DLD1 (cell line): ENCODE data around the gene MAB21L4.

Experiments used
- in situ Hi-C: cut with HindIII; loops from 2 replicates; pipeline ENCODE4 v1.10.0; 2017; ENCODE audit warnings: low sequenced_read_pairs

MAB21L4 gene

DNA sequence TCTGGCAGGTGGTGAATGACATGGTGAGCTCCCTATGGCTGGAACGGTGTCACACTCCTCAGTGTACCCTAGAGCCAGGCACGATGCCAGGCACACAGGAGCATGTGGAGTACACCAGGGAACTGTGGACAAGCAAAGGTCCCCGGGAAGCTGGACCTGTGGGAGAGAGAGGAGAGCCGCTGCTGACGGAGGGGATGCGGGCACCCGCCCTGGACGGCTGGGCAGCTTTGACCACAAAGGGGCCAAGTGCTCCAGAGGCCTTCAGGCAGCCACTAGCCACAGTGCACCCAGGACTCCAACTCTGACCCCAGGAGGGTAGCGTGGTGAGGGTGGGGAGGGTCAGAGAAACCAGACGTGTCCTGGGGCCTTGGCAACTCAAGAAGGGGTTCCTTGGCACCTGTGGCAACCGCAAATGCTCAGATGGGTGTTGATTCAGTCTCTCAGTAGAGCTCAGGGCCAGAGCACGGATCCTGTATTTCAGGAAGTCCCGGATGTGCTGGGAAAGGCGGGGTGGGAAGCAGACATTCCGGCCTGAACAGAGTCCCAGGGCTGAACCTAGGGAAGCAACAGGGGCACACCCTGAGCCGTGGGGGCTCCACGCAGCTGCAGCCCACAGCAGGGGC, 2.3 kb upstream of the MAB21L4 start:
- in situ Hi-C loops, result no loop called here

DNA sequence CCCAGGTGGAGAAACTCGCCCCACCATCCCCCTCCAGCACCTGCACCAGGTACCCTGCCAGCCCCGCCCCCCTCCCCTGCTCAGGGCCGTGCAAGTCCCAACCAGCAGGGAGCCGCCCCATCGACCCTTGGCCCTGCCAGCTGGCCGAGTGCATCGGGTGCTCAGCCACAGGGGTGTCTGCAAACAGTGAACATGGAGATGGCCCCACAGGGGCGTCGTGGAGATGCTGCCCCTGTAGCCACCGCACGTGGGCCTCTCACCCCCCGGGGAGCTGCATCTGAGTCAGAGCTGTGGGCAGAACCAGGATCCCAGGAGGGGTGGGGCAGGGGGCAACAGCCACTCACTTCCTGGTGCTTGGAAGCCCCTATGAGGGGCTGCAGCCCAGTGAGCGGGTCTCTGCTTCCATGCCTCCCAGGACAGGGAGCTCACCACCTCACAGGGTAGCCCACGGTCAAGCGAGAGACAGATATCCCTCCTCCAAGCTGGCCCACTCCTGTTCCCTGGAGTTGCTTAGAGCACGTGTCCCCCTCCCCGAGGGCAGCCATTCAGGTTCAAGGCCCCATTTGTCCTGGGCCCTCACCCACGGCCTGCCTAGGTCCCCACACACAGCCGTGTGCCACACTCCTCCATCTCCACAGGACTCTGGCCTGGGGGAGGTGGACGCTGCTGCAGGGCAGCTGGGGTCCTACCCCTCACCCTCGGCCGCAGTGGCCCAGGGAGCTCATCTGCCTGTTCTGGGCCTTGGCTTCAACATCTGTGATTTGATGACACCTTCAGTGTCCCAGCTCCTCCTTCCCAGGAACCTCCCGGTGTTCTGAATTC, 1.1 kb upstream of the MAB21L4 start:
- in situ Hi-C loops, result no loop called here

DNA sequence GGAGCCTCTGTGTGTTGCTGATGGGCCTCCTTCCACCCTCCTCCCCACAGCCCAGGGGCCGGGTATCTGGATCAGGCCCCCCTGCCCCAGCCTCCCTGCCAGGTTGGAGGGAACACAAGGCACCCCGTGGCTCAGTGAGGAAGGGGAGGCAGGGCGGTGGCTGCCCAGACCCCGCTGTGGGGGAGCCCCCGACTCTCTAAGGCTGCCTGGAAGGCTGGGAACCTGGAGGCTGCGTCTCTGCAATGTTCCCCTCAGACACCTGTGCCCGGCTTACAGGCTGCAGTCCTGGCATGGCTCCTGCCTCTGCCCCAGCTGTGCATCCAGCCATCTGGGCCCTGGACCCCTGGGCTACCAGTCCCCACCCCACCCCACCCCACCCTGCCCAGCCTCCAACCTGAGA, 438 bp upstream of the MAB21L4 start:
- in situ Hi-C loops, result no loop called here

- in situ Hi-C loops, result no loop called here
These were observed 959 bp downstream of the MAB21L4 start for GRCh38 chr2:240894836-240895558.

DNA sequence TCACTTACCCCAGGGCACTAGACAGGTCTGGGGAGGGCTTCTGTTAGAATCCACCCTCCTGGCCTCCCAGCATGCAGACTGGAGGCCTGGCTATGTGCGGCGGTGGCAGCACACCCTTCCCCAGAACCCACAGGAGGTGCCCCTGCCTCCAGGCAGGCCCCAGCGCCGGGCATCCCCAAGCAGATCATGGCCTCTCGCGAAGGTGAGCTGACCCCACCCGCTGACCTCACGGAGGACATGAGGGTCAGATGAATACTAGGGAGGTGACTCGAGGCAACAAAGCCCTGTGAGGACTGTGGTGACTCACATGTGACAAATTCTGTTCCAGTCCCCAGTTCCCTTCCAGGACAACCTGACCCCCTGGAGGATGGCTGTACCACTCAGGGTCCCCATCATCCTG, 1.9 kb downstream of the MAB21L4 start:
- in situ Hi-C loops, result no loop called here

- in situ Hi-C loops, result no loop called here
These were observed 2.6 kb downstream of the MAB21L4 start for GRCh38 chr2:240893363-240893844.

- in situ Hi-C loops, result no loop called here
These were observed 3.0 kb downstream of the MAB21L4 start for GRCh38 chr2:240892925-240893324.

DNA sequence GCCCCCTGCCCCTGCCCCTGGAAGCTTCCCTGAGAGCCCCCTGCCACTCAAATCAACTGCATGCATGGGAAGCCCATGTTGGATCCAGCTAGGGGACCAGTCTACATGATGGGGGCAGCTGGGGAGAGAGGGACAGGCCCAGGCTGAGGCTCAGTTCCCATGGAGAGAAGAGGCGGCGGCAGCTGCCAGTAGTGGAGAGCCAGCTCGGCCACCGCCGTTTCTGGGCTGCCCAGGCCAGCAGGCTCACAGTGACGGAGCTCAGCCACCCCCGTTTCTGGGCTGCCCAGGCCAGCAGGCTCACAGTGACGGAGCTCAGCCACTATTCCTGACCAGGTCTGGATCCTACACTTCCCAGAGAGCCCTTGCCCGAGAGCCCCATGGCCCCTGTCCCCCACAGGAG, 3.6 kb downstream of the MAB21L4 start:
- in situ Hi-C loops, result no loop called here

DNA sequence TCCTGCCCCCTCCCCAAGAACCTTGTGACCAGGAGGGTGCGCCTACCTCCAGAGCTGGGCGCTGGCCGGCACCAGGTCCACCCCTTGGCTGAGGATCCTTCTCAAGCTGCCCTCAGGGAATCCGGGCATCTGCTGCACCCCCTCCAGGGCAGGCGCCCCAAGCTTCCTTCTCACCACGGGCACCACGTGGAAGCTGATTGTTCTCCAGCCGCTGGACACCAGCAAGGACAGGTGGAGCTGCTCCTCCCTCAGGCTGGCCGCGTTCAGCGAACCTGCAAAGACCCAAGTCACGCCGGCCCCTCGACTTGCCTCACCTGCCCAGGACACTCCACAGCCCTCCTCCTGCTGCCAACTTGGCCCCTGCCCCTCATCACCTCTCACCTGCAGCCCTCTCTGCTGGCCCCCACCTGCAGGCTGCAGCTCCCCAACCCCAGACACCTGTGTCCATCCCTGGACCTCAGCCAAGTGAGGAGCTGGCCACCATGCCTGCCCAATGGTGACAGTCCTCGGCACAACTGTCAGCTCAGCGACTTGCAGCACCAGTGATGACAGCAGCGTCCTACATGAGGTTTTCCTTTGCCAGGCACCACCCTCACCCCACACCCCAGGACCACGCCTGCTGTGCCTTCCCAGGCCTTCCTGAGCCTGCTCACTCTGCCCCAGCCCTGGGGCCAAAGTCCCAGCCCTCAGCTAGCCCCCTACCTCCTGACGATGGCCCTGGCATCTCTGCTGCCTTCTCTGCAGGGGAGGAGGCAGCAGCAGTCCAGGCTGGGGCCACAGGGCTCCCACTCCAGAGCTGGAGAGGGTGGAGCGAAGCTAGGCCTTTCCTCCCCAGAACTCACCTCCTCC, 4.2 kb downstream of the MAB21L4 start:
- in situ Hi-C loops, result no loop called here

GRCh38 chr2:240890691-240891090, 5.3 kb downstream of the MAB21L4 start:
- in situ Hi-C loops, result no loop called here

DNA sequence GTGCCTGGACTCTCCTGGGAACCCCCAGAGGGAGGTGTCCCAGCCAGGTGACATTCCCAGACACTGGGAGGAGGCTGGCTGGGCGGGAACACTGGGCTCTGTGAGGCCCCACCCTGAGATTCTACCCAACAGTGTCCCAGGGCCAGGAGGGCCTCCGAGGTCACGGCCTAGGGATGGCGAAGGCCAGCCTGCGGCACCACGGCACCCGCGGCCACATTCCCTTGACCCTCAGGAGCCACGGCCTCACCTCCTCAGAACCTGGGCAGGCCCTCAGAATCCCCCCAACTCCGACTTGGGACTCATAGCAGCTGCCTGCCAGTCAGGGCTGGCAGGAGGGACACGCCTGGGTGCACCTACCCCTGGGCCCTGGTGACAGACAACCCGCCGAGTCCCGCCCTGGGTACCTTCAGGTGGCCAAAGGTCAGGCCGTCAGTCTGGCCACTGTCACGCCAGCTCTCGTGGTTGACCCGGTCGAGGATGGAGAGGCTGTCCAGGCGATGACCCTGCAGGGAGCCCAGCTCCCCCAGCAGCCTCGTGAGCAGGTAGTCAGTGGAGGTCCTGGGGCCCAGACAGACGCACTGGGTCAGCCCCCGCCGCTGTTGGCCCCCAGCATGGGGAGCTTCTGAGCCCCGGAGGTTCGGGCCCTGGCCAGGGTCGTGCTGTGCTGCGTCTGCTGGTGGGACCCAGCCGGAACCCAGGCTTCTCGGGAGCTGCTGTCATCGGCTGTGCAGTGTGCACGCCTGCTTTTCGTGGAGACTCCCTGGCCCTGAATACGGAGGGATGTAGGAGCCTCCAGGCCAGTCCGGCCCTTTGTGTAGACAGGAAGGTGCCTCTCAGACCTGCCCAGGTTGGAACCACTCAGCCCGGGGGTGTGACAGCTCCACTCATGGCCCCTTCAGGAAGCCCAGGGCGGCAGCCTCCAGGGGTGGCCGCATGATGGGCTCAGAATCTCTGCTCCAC, 6.1 kb downstream of the MAB21L4 start:
- in situ Hi-C loops, result no loop called here

- in situ Hi-C loops, result no loop called here
These were observed 6.9 kb downstream of the MAB21L4 start for GRCh38 chr2:240888890-240889573.

GRCh38 chr2:240888130-240888889, 7.6 kb downstream of the MAB21L4 start:
- in situ Hi-C loops, result no loop called here

DNA sequence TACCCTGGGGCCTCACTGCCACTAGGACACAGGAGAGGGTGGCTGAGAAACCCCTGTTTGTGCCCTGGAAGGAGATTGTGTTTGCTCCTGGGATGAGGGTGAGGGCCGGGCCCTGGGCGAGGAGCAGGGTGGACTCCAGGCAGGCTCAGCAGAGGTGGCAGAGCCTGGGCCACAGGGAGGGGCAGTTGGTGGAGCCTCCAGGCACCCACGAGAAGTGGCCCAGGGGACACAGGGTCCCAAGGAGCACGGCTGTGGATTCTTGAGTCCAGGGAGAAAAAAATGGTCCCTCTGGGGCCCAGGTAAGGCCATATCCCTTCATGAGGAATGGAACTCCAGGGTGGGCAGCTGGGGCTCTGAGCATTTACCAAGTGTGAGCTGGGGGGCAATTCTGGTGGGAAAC, 8.3 kb downstream of the MAB21L4 start:
- in situ Hi-C loops, result no loop called here

GRCh38 chr2:240886678-240887609, 9.0 kb downstream of the MAB21L4 start:
- in situ Hi-C loops, result no loop called here

- in situ Hi-C loops, result no loop called here
These were observed 9.9 kb downstream of the MAB21L4 start for GRCh38 chr2:240886023-240886565.

- in situ Hi-C loops, result no loop called here
These were observed 10.4 kb downstream of the MAB21L4 start for GRCh38 chr2:240885566-240885965.
